GM19328 (cell line): ENCODE results near the gene WSCD2.

Source experiments
- ATAC-seq: cut with Tn5 transposase; IDR thresholded peaks from one replicate; pipeline ENCODE4 v1.9.1; 2021; ENCODE audit warnings: mild to moderate bottlenecking, moderate library complexity; ENCODE audit not compliant: unreplicated experiment

Gene WSCD2

GRCh38 chr12:108107293-108107692 is 21.8 kb upstream of the WSCD2 start:
- ATAC-seq: no peak

GRCh38 chr12:108109504-108109903 is 19.6 kb upstream of the WSCD2 start:
- ATAC-seq: no peak

GRCh38 chr12:108109954-108110353 is 19.1 kb upstream of the WSCD2 start:
- no peak for ATAC-seq

- ATAC-seq: no peak
These were observed 18.2 kb upstream of the WSCD2 start for GRCh38 chr12:108110844-108111243.

GRCh38 chr12:108112832-108113556 is 16.1 kb upstream of the WSCD2 start:
- no peak for ATAC-seq

- ATAC-seq: no peak
These were observed 13.7 kb upstream of the WSCD2 start for GRCh38 chr12:108115123-108116121.

- no peak for ATAC-seq
These were observed 12.8 kb upstream of the WSCD2 start for GRCh38 chr12:108116254-108116653.

- ATAC-seq: no peak
These were observed 12.4 kb upstream of the WSCD2 start for GRCh38 chr12:108116699-108117098.

- ATAC-seq: no peak
These were observed 11.8 kb upstream of the WSCD2 start for GRCh38 chr12:108117163-108117849.

GRCh38 chr12:108117902-108118301 is 11.2 kb upstream of the WSCD2 start:
- ATAC-seq: no peak

GRCh38 chr12:108119126-108119973 is 9.7 kb upstream of the WSCD2 start:
- ATAC-seq: no peak

- no peak for ATAC-seq
These were observed 8.9 kb upstream of the WSCD2 start for GRCh38 chr12:108119974-108120862.

- no peak for ATAC-seq
These were observed 8.3 kb upstream of the WSCD2 start for GRCh38 chr12:108120863-108121165.

GRCh38 chr12:108121320-108121719 is 7.8 kb upstream of the WSCD2 start:
- ATAC-seq: no peak

GRCh38 chr12:108121728-108122471 is 7.2 kb upstream of the WSCD2 start:
- ATAC-seq: no peak

- ATAC-seq: no peak
These were observed 6.4 kb upstream of the WSCD2 start for GRCh38 chr12:108122644-108123043.

- ATAC-seq: no peak
These were observed 5.7 kb upstream of the WSCD2 start for GRCh38 chr12:108123402-108123801.

GRCh38 chr12:108125073-108125472 is 4.0 kb upstream of the WSCD2 start:
- ATAC-seq: no peak

GRCh38 chr12:108126212-108126611 is 2.9 kb upstream of the WSCD2 start:
- ATAC-seq: no peak
